ENCODE data around the gene SGSH.

SGSH gene

DNA sequence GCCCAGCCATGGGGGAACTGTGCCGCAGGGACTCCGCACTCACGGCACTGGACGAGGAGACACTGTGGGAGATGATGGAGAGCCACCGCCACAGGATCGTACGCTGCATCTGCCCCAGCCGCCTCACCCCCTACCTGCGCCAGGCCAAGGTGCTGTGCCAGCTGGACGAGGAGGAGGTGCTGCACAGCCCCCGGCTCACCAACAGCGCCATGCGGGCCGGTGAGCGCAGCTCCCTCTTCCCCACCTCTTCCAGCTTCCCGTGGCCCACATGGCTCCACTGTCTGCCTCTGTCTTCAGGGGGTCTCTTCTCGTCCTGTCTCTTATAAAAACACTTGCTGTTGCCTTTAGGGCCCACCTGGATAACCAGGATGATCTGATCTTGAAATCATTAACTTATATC, 38.7 kb downstream of the SGSH start:
- DNase-seq: no peak

DNA sequence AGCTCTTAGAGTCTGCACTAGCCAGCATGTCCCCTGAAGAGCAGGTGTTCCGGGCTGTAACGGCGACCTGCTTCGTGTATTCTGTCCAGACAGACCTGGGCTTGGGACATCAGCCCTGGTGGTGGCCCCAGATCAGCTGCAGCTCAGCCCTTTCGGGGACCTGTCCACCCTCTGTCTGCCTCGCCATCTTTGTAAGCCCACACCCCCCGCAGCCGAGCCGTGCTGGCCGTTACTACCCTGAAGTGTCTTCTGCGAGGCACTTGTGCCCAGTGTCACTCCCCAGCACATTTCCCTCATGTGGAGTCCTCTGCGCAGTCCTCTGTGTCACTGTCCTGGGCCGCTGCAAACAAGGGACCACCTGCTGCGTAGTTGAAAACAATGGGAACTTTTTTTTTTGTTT, 39.9 kb downstream of the SGSH start:
- DNase-seq: no peak

DNA sequence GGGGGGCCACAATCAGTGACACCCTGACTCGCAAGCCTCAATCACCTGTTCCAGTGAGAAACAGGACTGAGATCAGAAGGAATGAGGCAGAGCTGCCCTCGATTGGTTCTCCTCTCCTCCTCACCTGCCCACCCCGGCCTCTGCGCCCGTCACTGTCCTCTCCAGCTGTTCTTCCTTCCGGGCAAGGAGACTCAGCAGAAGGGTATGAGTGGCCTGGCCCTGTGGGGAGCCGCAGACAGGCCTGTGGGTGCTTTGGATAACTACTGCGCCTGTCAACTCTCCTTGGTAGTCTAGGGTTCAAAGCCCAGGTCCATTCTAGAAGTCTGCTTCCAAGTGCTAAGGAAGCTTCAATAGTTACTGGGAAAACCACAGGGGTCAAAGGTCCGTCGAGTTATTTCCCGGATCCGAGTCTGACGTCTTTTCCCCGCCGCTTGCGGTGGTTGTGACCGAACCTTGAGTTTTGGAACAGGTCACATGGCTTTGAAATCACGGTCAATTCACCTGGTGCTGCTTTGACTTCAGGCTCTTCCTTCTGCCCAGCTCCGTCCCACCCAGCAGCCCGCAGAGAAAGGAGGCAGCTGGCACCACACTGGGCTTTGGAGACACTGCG, 42.0 kb downstream of the SGSH start:
- DNase-seq: no peak

DNA sequence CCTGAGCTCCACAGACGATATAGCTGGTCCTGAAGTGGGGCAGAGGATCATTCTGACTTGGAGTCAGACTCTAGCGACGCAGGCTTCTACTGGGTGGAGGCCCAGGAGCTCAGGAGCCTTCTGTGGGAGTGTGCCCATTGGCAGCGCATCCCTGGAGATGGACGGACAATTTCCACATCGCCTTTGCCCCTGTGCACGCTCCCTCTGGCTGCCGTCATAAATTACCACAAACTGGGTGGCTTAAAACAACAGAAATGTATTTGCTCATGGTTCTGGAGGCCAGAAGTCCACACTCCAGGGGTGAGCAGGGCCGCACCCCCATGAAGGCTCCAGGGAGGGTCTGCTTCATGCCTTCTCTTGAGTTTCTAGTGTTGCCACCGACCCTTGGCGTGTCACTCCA, 43.4 kb downstream of the SGSH start:
- no peak for DNase-seq

DNA sequence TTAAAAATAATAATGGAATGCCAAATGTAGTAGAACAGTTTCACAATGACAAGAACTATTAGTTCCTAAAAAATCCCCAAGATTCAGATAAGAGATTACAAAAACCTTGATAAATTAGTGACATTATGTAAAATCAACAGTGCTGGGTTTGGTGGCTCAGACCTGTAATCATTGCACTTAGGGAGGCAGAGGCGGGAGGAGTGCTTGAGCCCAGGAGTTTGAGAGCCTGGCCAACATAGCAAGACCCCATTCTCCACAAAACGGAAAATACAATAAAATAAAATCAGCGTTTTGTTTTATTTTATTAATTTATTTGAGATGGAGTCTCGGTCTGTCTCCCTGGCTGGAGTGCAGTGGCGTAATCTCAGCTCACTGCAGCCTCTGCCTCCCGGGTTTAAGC, 46.2 kb downstream of the SGSH start:
- DNase-seq: no peak

DNA sequence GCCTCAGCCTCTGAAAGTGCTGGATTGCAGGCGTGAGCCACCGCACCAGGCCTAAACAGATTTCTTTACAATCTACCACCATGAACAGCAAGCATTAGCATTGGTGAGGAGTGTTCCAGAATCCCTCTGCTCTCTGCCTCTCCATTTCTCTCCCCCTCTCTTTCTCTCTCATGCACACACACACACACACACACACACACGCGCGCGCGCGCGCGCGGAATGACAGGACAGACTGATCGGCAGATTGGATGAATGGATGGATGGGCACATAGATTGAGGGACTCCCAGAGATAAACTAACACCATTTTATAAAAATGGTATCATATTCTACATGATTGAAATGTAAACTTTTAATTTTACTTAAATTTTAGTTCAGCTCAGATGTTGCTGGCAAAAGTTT, 47.0 kb downstream of the SGSH start:
- DNase-seq: no peak

DNA sequence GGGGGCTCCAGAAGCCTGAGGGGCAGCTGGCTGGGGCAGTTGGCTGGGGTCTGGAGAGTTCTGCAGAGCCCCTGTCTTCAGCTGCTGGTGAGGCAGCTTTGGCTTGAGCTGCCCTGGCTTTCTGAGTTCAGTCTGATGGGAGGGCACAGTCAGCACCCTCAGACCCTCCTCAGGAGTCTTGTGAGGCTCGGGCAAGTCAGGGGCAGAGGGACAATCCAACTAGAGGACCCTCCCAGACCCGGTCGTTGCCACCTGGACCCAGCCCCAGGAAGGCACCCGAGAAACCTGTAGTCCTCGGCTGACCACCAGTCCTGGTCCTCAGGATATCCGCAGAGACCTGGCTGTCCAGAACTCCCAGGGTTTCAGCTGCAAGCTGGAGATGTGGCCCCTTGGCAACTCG, 48.5 kb downstream of the SGSH start:
- no peak for DNase-seq

DNA sequence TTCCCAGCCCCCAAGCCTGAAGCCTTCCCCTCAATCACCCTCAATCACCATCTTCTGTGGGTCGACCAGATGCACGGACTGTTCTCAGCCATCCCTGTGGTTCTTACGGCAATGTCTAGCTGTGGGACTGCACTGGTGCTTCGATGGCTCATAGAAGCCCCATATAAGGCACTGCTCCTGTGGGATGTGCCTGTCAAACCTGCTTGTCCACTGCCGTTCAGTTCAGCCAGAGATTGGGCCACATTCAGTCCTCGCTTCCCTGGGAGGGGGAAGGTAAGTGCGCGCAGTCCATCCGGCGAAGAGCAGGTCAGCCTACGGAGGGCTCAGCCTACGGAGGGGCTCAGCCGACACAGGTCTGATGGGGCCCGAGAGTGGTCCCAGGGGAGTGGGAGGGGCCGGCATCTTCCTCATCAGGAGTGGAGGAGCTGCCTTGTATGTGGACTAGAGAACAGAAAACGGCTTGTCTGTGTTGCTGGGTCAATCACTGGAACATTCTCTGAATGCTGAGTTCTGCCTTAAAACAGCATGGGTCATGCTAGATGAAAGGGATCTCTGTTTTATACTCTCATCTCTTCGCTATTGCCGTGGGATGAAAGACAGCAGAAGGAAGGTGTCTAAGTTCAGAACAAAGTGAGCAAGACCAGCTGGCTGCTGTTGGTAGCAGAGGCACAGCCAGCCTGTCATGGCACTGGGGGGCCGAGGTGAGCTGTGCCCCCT, 50.2 kb downstream of the SGSH start, which contains the start of gene CARD14:
CARD14 (plus strand) TSS at position 247 of the 717 bp plus-strand sequence. CDS start 11,409 bp downstream, outside the sequence.
- no peak for DNase-seq

DNA sequence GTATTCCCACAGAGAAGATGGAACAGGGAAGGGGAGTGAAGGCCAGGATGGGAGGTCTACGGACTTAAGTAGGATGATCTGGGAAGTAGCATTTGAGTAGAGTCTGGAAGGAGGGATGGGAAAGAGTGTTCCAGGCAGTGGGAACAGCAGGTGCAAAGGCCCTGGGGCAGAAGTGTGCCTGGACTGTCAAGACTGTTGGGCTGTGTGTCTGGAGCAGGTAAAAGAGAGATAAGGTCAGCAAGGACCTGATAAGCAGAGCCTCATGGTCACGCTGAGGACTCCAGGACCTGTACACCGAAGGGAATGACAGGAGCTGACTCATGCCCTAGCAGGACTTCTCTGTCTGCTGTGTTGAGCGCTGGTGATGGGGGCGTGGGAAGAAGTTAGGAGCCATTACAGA, 51.0 kb downstream of the SGSH start:
- no peak for DNase-seq

DNA sequence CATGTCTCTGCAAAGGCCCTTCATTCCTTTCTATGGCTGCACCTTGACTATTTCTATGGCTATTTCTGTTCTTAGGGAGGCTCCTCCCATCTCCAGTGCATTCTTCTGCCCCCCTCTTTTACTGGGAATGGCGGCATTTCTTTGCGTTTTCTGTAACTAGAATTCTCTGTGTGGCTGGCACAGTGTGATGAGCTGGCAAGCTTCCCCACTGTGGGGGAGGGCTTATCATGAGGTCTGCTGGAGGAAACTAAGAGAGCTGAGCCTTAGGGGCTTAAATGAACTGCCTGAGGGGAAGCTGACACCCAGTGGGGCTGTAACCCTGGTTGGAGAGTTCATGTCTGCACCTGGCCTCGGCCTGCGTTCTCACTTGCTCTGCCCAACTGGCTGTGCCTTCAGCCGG, 51.8 kb downstream of the SGSH start:
- no peak for DNase-seq

DNA sequence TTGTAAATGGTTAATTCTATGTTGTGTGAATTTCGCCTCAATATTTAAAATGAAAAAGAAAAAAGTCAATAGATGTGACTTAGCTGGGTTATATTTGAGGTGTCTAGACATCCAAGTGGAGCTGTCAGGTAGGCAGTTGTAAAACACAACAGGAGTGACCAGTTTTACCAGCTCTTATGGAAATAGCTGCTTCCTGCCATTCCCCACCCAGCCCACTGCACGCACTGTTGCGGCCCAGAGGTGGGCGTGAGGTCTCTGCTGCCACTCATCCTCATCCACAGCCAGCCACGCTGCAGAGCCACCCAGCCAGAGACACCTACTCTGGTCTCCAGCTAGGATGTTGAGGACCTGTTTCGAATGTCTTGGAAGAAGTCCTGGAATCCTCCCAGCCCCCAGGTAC, 53.7 kb downstream of the SGSH start:
- DNase-seq: no peak

DNA sequence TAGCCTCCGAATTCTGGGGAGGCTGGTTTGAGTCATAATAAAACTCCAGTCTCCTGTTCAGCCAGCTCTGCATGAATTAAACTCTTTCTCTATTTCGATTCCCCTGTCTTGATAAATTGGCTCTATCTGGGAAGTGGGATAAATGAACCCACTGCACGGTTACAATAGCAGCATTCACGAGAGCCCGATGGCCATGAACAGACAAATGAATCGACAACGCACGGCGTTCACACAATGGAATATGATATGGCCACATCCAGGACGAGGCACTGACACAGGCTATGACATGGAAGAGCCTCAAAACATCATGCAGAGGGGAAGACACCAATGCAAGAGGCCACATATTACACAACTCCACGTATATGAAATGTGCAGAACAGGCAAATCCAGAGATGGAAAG, 55.9 kb downstream of the SGSH start:
- DNase-seq: no peak

DNA sequence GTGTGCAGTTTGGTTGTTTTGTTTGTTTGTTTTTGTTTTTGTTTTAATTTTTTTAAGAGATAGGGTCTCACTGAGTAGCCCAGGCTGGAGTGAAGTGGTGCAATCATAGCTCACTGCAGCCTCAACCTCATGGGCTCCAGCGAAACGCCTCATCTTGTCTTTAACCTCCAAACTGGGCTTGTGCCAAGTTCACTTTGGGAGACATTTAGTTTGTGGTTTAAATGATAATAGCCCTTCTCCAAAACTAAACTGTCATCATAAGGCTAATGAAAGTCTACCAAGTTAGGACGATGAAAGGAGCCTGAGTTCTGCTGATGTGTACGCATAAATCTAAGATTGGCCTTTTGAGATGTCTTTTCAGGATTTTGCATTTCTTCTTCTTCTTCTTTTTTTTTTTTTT, 56.8 kb downstream of the SGSH start:
- DNase-seq: no peak

DNA sequence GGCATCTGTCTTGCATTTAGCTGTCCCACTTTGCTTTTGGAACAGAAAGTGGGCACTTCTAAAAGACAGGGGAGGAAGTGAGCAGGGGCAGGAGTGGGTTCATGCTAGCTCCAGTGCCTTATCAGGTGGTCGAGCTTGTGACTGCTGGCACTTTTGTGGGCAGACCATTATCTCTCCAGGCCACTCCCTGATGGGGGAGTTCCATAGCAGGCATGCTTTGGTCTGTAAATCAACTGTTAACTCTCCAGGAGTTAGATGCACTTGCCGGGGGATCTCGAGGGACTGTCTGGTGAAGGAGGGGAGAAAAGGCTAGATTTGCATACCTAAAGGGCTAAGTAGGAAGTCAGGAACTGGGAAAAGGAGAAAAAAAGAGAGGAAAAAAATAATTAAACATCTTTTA, 59.6 kb downstream of the SGSH start:
- DNase-seq: no peak

Measured in SW 1271 (cell line).